Mucosa of descending colon (tissue), 3 donors: Measurements from ENCODE around the gene TSPAN5. TPM values are rescaled to one million over a fixed set of nuclear protein-coding genes. Genes with fewer than 3 reads are reported as not detected.
"Not testable (repeated sequence)": the region's sequence is repeated elsewhere in the genome, so short reads cannot be mapped to it uniquely, and the experiment has no call there.

Experiments
- ATAC-seq: fragments of 200-7000 bp; cut with Tn5 transposase; one replicate; pipeline ENCODE4 v1.9.1; 2020; ENCODE audit warnings: mild to moderate bottlenecking, moderate library complexity
- DNase-seq, 3 donors: peaks; one replicate each; pipeline ENCODE4 v3.0.0-alpha.2; 2020
- H3K36me3 ChIP-seq: fragments of 200-600 bp; one replicate; pipeline ENCODE4 v1.8.0; 2021; ENCODE audit warnings: low read depth, mild to moderate bottlenecking
- H3K4me1 ChIP-seq: fragments of 200-600 bp; one replicate; pipeline ENCODE4 v1.8.0; 2021; ENCODE audit warnings: low read depth, mild to moderate bottlenecking
- H3K4me3 ChIP-seq: fragments of 200-600 bp; one replicate; pipeline ENCODE4 v1.8.0; 2021; ENCODE audit warnings: mild to moderate bottlenecking
- H3K9me3 ChIP-seq: fragments of 200-600 bp; one replicate; pipeline ENCODE4 v1.8.0; 2021; ENCODE audit warnings: mild to moderate bottlenecking
- intact Hi-C, 2 donors: fragments of 100-400 bp; cut with DNase I in 1 of 2; cut with micrococcal nuclease in 1 of 2; formaldehyde crosslinking; loops; one replicate each; pipeline versions ENCODE4 v1.11.0 to v1.11.1; 2022; cut with DNase I, micrococcal nuclease
- total RNA-seq, 3 donors: library from RNA; stranded (reverse); fragmentation: NEBNext Ultra II Directional in 2 of 3; extraction: Animal tissue kit (Norgen Biotek cat#: 25700) in 2 of 3; gene quantifications; one replicate each; pipeline versions ENCODE4 v1.2.1 to v1.2.4, GENCODE V29; 2021 to 2023
- TF ChIP-seq, protein P1 (sequence below): fragments of 200-600 bp; IDR thresholded peaks from one replicate; pipeline ENCODE4 v1.8.0; 2022; ENCODE audit warnings: antibody characterized with exemption, mild to moderate bottlenecking
- donor health status: DM: no; HTN: no; CAD: no; lungs with moderate emphysema.
- donor health status: DM: no; HTN: no; CAD: no.
- donor health status: DM: no; HTN: yes; CAD: no.

The TSPAN5 gene
- total RNA-seq, 3 donors from 2014 or later, result 3.9 to 11.8 (median 4.9) TPM

DNA sequence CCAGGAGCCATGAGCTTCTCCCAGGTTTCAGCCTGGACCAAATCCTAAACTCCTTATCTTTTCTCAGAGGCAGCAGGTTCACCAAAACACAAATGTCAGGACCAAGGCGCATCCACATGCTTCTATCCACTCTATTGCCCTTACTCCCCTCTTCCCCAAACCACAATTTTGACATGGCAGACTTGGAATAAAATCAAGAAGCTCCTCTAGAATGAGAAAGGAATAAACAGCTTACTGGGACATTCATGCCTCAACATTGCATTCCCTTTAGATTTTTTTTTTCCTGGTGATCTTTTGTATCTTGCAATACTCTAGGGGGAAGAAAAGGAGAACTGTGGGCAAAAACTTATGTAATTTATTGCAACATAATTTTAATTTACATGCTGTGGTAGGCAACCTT lies 119.1 kb downstream of the TSPAN5 start:
- Histone ChIP-seq H3K36me3 (no peaks in the 10 kb centered on the region), H3K9me3 (no peaks in the 10 kb centered on the region), H3K4me1 (no peaks in the 10 kb centered on the region), H3K4me3 (no peak overlapping the region)
- DNase-seq (no peak), ATAC-seq (no peak)
- intact Hi-C loops, result no loop called here
- TF ChIP-seq, protein P1, sequence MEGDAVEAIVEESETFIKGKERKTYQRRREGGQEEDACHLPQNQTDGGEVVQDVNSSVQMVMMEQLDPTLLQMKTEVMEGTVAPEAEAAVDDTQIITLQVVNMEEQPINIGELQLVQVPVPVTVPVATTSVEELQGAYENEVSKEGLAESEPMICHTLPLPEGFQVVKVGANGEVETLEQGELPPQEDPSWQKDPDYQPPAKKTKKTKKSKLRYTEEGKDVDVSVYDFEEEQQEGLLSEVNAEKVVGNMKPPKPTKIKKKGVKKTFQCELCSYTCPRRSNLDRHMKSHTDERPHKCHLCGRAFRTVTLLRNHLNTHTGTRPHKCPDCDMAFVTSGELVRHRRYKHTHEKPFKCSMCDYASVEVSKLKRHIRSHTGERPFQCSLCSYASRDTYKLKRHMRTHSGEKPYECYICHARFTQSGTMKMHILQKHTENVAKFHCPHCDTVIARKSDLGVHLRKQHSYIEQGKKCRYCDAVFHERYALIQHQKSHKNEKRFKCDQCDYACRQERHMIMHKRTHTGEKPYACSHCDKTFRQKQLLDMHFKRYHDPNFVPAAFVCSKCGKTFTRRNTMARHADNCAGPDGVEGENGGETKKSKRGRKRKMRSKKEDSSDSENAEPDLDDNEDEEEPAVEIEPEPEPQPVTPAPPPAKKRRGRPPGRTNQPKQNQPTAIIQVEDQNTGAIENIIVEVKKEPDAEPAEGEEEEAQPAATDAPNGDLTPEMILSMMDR, result no peak

DNA sequence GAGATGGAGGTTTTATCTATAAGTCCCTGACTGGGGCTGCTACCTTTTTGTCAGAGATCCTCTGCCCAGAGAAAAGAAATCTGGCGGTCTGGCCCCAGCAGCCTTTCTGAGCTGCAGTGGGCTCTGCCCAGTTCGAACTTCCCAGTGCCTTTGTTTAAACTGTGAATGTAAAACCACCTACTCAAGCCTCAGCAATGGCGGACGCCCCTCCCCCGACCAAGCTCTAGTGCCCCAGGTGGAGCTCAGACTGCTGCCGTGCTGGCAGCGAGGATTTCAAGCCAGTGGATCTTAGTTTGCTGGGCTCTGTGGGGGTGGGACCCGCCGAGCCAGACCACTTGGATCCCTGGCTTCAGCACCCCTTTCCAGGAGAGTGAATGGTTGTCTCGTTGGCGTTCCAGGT lies 121.8 kb downstream of the TSPAN5 start:
- H3K4me3 ChIP-seq, result no peak overlapping the region
- H3K36me3 ChIP-seq, result no peaks in the 10 kb centered on the region
- no peak for ATAC-seq
- no peaks in the 10 kb centered on the region for H3K9me3 ChIP-seq
- intact Hi-C loops, result no loop called here
- H3K4me1 ChIP-seq, result no peaks in the 10 kb centered on the region
- no peak for DNase-seq
- TF ChIP-seq, protein P1, result no peak

DNA sequence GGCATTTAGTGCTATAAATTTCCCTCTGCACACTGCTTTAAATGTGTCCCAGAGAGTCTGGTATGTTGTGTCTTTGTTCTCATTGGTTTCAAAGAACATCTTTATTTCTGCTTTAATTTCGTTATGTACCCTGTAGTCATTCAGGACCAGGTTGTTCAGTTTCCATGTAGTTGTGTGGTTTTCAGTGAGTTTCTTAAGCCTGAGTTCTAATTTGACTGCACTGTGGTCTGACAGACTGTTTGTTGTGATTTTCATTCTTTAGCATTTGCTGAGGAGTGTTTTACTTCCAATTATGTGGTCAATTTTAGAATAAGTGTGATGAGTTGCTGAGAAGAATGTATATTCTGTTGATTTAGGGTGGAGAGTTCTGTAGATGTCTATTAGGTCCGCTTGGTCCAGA lies 124.3 kb downstream of the TSPAN5 start:
- H3K4me1 ChIP-seq, intact Hi-C loops, H3K4me3 ChIP-seq, ATAC-seq, H3K36me3 ChIP-seq, H3K9me3 ChIP-seq, DNase-seq: not testable (repeated sequence)

DNA sequence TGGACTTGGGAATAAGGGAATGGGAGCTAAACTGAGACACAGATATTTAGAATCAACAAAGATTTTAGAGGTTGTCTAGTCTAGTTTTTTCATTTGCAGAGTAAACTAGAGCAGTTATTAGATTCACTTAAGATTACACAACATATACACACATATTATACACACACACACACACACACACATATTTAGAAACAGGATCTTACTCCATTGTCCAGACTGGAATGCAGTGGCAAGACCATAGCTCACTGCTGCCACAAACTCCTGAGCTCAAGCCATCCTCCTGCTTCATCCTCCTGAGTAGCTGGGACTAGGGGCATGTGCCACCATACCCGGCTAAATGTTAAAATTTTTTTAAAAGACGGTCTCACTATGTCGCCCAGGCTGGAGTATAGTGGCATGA lies 127.8 kb downstream of the TSPAN5 start:
- TF ChIP-seq, protein P1, result no peak
- ATAC-seq (no peak), DNase-seq (no peak)
- Histone ChIP-seq H3K4me1 (no peaks in the 10 kb centered on the region), H3K36me3 (no peaks in the 10 kb centered on the region), H3K4me3 (no peak overlapping the region), H3K9me3 (no peaks in the 10 kb centered on the region)
- intact Hi-C loops, result no loop called here

DNA sequence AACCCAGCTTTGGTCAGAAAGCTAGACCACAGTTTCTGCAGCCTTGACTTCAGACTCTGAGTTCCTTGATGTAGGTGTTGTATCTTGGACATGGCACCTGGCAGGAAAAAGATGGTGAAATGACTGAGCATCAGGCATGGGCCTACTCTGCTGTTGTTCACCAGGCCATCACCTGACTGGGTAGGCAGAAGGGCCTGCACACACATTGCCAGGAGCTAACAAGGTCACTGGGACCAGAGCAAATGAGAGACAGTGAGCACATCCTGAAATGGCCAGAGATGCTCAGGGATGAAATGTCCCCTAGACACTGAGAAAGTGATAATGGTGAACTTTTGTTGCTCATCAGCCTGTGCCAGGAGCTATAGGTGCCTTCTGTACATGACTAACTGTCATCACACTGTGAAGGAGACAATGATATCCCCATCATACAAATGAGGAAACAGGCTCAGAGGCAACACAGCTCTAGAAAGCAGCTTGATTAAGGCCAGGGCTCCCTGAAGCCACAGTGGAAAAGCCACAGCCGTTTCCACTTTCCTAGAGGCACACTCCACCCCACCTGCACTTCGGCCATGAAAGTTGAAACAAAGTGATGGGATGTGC lies 128.3 kb downstream of the TSPAN5 start:
- H3K9me3 ChIP-seq, result no peaks in the 10 kb centered on the region
- no peaks in the 10 kb centered on the region for H3K36me3 ChIP-seq
- H3K4me1 ChIP-seq, result no peaks in the 10 kb centered on the region
- TF ChIP-seq, protein P1, result no peak
- intact Hi-C loops, result no loop called here
- DNase-seq (no peak), ATAC-seq (no peak)
- no peak overlapping the region for H3K4me3 ChIP-seq

DNA sequence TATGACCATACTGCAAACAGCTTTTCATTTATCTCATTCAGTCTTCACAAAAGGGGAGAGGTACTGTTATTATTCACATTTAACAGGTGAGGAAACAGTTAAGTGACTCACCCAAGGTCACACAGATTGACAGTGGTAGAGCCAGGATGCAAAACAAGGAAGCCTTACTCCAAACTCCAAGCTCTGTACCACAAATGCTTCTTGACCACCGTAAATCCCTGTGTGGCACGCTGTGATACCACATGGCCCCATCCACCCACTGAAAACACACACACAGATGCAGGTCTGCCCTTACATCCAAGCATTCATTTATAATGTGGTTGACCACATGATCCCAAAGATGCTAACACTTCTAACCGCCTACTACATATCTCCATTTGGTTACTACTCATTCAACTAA lies 129.5 kb downstream of the TSPAN5 start:
- Histone ChIP-seq H3K36me3 (no peaks in the 10 kb centered on the region), H3K4me3 (no peak overlapping the region), H3K4me1 (no peaks in the 10 kb centered on the region), H3K9me3 (no peaks in the 10 kb centered on the region)
- DNase-seq (no peak), ATAC-seq (no peak)
- TF ChIP-seq, protein P1, result no peak
- intact Hi-C loops, result no loop called here
